HG03378 (cell line): Measurements from ENCODE around the gene GPR89B.
"Not testable (repeated sequence)": the region's sequence is repeated elsewhere in the genome, so short reads cannot be mapped to it uniquely, and the experiment has no call there.

Experiments
- ATAC-seq: cut with Tn5 transposase; IDR thresholded peaks from one replicate; pipeline ENCODE4 v1.9.1; 2021; ENCODE audit warnings: mild to moderate bottlenecking, moderate library complexity; ENCODE audit not compliant: unreplicated experiment

GPR89B gene

DNA sequence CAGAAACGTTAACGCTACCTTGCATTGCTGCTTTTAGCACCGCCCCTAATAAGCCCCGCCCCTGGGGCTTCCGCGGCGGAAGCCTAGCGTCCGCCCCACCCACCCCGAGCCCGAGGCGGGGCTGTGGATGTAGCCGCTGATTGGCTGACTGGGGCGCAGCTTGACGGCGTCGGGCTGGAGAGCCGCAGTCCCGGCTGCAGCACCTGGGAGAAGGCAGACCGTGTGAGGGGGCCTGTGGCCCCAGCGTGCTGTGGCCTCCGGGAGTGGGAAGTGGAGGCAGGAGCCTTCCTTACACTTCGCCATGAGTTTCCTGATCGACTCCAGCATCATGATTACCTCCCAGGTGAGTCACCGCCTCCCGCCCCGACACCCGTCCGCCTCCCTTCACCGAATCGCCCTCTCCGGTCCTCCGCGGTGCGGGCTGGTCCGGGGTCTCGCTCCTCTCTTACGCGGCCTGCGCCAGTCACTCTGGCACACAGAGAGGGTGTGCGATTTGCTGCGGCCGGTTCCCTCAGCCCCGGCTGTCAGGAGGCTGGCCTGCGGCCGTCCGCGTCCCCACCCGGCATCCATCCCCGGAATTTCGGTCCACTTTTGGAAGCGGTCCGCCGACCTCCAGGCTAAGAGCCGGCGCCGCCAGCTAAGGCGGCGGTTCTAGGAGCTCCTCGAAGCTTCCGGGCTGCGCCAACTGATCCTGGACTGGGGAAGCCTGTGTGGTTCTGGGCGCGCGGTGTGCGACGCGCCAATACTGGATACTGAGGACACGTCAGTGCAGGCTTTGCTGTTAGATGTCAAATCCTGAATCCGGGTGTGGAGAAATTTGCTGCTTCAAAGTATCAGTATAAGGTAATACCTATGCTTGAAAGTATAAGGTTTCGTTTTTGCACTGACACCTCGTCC is at the start of gene GPR89B:
Gene GPR89B (plus strand): TSS at position 185 of the 897 bp plus-strand sequence. CDS start 117 bp downstream, at position 302.
- ATAC-seq, result peak; percentile 82

DNA sequence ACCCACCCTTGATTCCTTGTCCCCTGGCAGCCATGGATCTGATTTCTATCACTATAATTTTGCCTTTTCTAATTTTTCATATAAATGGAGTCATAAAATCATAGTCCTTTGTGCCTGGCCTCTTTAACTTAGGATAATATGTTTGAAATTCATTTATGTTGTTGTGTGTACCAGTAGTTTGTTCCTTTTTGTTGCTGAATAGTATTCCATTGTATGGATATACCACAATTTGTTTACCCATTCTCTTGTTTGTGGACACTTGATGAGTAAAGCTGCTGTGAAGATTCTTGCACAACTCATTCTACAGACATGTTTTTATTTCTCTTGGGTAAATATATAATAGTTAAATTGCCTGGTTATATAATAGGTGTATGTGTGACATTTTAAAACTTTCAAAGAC is 48.3 kb upstream of the GPR89B start:
- no peak for ATAC-seq

DNA sequence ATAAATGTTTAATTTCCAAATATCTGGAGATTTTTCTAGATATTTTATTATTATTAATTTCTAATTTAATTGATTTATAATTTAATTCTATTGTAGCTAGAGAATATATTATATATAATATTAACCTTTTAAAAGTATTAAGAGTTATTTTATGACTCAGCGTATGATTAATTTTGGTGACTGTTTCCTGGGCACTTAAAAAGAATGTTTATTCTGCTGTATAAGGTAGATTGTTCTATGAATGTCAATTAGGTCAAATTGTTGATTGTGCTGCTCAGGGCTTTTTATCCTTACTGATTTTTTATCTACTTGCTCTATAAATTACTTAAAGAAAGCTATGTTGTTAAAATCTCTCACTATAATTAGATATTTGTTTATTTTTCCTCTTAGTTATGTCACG is 45.7 kb upstream of the GPR89B start:
- ATAC-seq, result no peak

GRCh38 chr1:147890177-147890790 is 37.9 kb upstream of the GPR89B start:
- ATAC-seq, result no peak

DNA sequence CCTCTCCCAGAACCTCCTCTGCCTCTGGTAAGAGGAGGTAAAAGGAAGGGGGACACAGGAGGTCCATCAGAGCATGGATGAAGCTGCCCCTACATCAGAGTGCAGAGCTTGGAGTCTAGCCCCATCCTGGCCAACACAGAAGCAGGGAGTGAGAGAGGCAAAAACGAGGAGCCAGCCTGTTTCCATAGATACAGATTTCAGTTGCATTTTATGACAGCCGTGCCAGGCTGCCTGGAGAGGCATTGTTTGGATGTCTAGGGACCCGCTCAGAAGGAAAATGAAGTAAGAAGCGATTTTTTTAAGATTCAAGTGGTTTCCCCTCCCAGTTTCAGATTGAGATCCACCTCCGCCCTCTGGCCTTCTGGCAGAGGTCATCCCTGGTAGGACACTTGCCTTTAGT is 37.1 kb upstream of the GPR89B start:
- ATAC-seq, result no peak

GRCh38 chr1:147892216-147892615 is 36.0 kb upstream of the GPR89B start:
- ATAC-seq, result no peak

- no peak for ATAC-seq
Observed at GRCh38 chr1:147892731-147893214, 35.4 kb upstream of the GPR89B start.

- no peak for ATAC-seq
Observed at GRCh38 chr1:147895123-147895522, 33.1 kb upstream of the GPR89B start.

- ATAC-seq, result no peak
Observed at GRCh38 chr1:147897029-147897752, 31.0 kb upstream of the GPR89B start.

DNA sequence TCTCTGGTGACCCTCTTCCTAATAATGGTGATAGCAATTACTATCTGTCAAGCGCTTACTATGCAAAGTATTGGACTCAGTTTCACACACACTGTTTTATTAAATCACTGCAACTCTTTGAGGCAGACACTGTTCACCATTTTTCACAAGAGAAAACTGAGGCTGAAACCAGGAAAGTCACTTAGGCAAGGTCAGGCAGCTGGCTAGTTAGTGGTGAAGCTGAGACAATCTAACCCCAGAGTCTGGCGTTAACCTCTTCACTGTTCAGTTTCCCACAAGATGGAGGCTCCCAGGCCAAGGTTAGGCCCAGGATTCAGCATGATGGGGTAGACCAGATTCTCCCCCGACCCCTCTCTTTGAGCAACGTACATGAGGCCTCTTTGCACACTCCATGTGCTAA is 30.4 kb upstream of the GPR89B start:
- no peak for ATAC-seq

- ATAC-seq, result no peak
Observed at GRCh38 chr1:147902253-147902845, 25.9 kb upstream of the GPR89B start, which contains the start of gene GJA8. GJA8 (plus strand) TSS chr1:147902795; CDS start chr1:147907956, 5,161 bp downstream.

GRCh38 chr1:147904726-147905125 is 23.5 kb upstream of the GPR89B start:
- ATAC-seq, result no peak

- ATAC-seq, result no peak
Observed at GRCh38 chr1:147907786-147908509, 20.3 kb upstream of the GPR89B start.

- no peak for ATAC-seq
Observed at GRCh38 chr1:147912553-147912952, 15.7 kb upstream of the GPR89B start.

GRCh38 chr1:147913362-147913942 is 14.8 kb upstream of the GPR89B start:
- no peak for ATAC-seq

- ATAC-seq, result no peak
Observed at GRCh38 chr1:147919896-147920295, 8.3 kb upstream of the GPR89B start.

DNA sequence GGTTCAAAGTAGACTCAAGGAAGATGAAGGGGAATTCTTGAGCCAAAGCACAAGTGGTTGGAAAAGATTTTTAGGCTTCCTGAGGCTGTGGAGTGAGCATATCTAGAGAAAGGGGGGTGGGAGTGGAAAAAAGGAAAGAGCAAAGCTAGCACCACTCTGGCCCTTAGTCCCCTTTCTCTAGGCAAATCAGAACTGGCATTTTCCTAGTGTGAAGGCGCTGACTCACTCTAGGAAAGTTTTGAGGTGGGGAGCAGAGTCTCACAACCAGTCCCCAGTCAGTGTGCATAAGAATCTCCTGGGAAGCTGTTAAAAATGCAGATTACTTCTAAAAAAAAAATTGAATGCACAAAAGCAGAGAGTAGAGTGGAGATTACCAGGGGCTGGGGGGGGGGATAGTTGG is 3.4 kb upstream of the GPR89B start:
- ATAC-seq, result no peak

DNA sequence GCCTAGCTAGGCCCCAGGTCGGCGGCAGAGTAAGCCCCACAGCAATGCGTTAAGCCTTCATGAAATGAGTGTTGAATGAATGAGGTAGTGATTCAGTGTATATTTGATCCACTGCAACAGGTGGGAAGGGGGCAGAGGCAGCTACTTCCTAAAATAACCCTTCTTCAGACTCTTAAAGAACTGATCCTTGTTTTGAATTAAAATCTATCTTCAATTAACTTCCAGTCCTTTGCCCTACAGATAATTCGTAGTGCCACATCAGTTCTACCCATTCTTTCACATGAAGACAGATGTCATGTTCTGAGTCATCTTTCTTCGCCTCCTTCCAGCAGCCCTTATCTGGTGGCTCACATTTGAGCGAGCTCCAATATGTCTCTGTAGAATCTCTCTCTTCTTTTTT is 1.0 kb upstream of the GPR89B start:
- ATAC-seq, result not testable (repeated sequence)

DNA sequence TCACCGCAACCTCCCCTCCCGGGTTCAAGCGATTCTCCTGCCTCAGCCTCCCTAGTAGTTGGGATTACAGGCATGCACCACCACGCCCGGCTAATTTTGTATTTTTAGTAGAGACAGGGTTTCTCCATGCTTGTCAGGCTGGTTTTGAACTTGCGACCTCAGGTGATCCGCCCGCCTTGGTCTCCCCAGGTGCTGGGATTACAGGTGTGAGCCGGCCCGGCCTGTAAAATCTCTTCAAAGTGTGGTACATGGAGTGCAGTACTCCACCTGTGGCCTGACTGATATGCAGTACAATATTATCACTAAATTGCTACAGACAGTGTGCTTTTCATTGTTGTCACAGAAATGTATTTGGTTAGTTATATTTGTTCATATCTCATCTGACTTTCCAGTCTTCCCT is 531 bp upstream of the GPR89B start:
- peak; percentile 4 for ATAC-seq

- not testable (repeated sequence) for ATAC-seq
Observed at GRCh38 chr1:147931137-147931536, 2.9 kb downstream of the GPR89B start.
